Measurements from ENCODE around the gene KAT5. TPM values are rescaled to one million over a fixed set of nuclear protein-coding genes. Genes with fewer than 3 reads are reported as not detected.
"Not testable (repeated sequence)": the region's sequence is repeated elsewhere in the genome, so short reads cannot be mapped to it uniquely, and the experiment has no call there.

KAT5 gene
- total RNA-seq, 2 experiments from 2014 or later = 79.9 to 97.1 TPM

- Histone ChIP-seq H2AFZ (ENCODE audit: low read length) (no peak overlapping the region), H3K4me3 (ENCODE audit: low read depth, low read length, poor library complexity, severe bottlenecking) (no peak overlapping the region), H3K9me2 (ENCODE audit: insufficient read depth, low read length) (no peaks in the 10 kb centered on the region), H3K79me2 (ENCODE audit: insufficient read depth, low read depth, low read length) (no peaks in the 10 kb centered on the region), H3K9me3 (ENCODE audit: low read length) (no peaks in the 10 kb centered on the region), H3K36me3 (ENCODE audit: insufficient read depth, low read length) (no peaks in the 10 kb centered on the region), H3K4me2 (ENCODE audit: low read length) (no peak overlapping the region), H4K20me1 (ENCODE audit: insufficient read depth, low read length) (no peaks in the 10 kb centered on the region), H3K4me1 (ENCODE audit: insufficient read depth, low read length, poor library complexity, severe bottlenecking) (no peaks in the 10 kb centered on the region), H3K27ac (ENCODE audit: low read depth, low read length, poor library complexity, severe bottlenecking) (no peak overlapping the region)
- POLR2A ChIA-PET = no interaction called here
- TF ChIP-seq EZH2phosphoT487 (IDR thresholded peaks at IDR 0.05; ENCODE audit: borderline replicate concordance, low read depth, low read length) = no peak
- TF ChIP-seq, protein P1, sequence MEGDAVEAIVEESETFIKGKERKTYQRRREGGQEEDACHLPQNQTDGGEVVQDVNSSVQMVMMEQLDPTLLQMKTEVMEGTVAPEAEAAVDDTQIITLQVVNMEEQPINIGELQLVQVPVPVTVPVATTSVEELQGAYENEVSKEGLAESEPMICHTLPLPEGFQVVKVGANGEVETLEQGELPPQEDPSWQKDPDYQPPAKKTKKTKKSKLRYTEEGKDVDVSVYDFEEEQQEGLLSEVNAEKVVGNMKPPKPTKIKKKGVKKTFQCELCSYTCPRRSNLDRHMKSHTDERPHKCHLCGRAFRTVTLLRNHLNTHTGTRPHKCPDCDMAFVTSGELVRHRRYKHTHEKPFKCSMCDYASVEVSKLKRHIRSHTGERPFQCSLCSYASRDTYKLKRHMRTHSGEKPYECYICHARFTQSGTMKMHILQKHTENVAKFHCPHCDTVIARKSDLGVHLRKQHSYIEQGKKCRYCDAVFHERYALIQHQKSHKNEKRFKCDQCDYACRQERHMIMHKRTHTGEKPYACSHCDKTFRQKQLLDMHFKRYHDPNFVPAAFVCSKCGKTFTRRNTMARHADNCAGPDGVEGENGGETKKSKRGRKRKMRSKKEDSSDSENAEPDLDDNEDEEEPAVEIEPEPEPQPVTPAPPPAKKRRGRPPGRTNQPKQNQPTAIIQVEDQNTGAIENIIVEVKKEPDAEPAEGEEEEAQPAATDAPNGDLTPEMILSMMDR (conservative IDR thresholded peaks at IDR 0.05; ENCODE audit: low read length) = no peak
- no peak for DNase-seq (ENCODE audit: low spot score)
- no TSS peak for BruUV-seq (replicated peaks)
- CTCF ChIA-PET (ENCODE audit: unreplicated experiment) = no interaction called here
- intact Hi-C loops (cut with micrococcal nuclease; ENCODE audit: unreplicated experiment) = no loop called here
Measured at GRCh38 chr11:65672982-65673381, 39.1 kb upstream of the KAT5 start.

DNA sequence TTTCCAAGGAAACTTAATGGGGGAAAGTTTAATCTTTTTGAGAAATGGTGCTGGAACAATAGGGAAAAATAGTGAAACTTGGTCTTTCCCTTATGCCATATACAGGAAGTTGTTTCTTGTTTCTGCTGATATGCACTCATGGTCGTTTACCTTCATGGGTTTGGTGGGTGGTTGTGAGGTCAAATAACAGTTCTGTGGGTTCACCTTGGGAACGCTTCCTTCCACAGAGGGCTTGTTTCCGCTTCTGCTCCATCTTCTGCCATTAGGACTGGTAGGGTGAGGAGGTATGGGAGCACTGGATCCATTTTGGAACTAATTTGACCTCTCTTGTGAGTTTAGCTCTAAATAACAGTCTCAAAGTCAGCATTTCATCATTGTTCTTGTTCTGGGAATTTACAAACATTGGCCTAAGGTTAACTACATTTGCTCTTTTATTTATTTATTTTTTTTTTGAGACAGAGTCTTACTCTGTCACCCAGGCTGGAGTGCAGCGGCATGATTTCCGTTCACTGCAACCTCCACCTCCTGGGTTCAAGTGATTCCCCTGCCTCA is 31.8 kb upstream of the KAT5 start:
- Histone ChIP-seq H3K4me2 (ENCODE audit: low read length) (no peak overlapping the region), H3K9me2 (ENCODE audit: insufficient read depth, low read length) (no peaks in the 10 kb centered on the region), H2AFZ (ENCODE audit: low read length) (no peak overlapping the region), H3K27ac (ENCODE audit: low read depth, low read length, poor library complexity, severe bottlenecking) (no peak overlapping the region), H3K4me3 (ENCODE audit: low read depth, low read length, poor library complexity, severe bottlenecking) (no peak overlapping the region), H3K9me3 (ENCODE audit: low read length) (no peaks in the 10 kb centered on the region), H3K36me3 (ENCODE audit: insufficient read depth, low read length) (no peaks in the 10 kb centered on the region), H3K4me1 (ENCODE audit: insufficient read depth, low read length, poor library complexity, severe bottlenecking) (no peaks in the 10 kb centered on the region), H4K20me1 (ENCODE audit: insufficient read depth, low read length) (no peaks in the 10 kb centered on the region), H3K79me2 (ENCODE audit: insufficient read depth, low read depth, low read length) (no peaks in the 10 kb centered on the region)
- no TSS peak for BruUV-seq (replicated peaks)
- CTCF ChIA-PET (ENCODE audit: unreplicated experiment) = no interaction called here
- no peak for DNase-seq (ENCODE audit: low spot score)
- POLR2A ChIA-PET = interaction anchor here (0.7 kb wide), 3 partner anchors 9 to 194 kb away, joined by 3 to 5 read pairs (median 3); no protein-coding TSS in a partner anchor
- TF ChIP-seq EZH2phosphoT487 (IDR thresholded peaks at IDR 0.05; ENCODE audit: borderline replicate concordance, low read depth, low read length) = no peak
- TF ChIP-seq, protein P1 (conservative IDR thresholded peaks at IDR 0.05; ENCODE audit: low read length) = no peak
- intact Hi-C loops (cut with micrococcal nuclease; ENCODE audit: unreplicated experiment) = no loop called here

DNA sequence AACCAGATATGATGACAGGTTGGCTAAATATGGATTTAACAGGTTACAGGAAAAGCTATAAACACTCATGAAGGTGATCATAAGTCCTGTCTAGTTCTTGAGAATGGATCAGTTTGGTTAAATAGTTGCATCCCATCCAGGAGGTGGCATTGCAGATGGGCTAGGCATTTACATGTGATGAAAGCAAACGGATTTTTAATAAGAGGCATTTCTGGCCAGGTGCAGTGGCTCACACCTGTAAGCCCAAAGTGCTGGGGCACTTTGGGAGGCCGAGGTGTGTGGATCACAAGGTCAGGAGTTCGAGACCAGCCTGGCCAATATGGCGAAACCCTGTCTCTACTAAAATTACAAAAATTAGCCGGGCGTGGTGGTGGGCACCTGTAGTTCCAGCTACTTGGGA is 28.6 kb upstream of the KAT5 start:
- POLR2A ChIA-PET; BruUV-seq (replicated peaks); H3K79me2 ChIP-seq (ENCODE audit: insufficient read depth, low read depth, low read length); H3K9me3 ChIP-seq (ENCODE audit: low read length); H3K36me3 ChIP-seq (ENCODE audit: insufficient read depth, low read length); H3K27ac ChIP-seq (ENCODE audit: low read depth, low read length, poor library complexity, severe bottlenecking); CTCF ChIA-PET (ENCODE audit: unreplicated experiment); H2AFZ ChIP-seq (ENCODE audit: low read length); H3K4me2 ChIP-seq (ENCODE audit: low read length); H3K4me3 ChIP-seq (ENCODE audit: low read depth, low read length, poor library complexity, severe bottlenecking); intact Hi-C loops (cut with micrococcal nuclease; ENCODE audit: unreplicated experiment); DNase-seq (ENCODE audit: low spot score); H4K20me1 ChIP-seq (ENCODE audit: insufficient read depth, low read length); H3K4me1 ChIP-seq (ENCODE audit: insufficient read depth, low read length, poor library complexity, severe bottlenecking); H3K9me2 ChIP-seq (ENCODE audit: insufficient read depth, low read length): not testable (repeated sequence)
